Breast epithelium (tissue), 3 donors: ENCODE results near the gene GNB1.

Experiments
- CTCF ChIP-seq, 3 donors: fragments of 450-650 bp; IDR thresholded peaks; one replicate each; pipeline ENCODE4 v1.5.1; 2016 to 2017; ENCODE audit warnings: antibody characterized with exemption in 3 of 3, mild to moderate bottlenecking in 3 of 3, moderate library complexity in 3 of 3
- POLR2A ChIP-seq: fragments of 450-650 bp; IDR thresholded peaks from one replicate; pipeline ENCODE4 v1.6.1; 2016; ENCODE audit warnings: antibody characterized with exemption, mild to moderate bottlenecking, moderate library complexity
- POLR2AphosphoS5 ChIP-seq, 3 donors: sonication (generic); formaldehyde crosslinking; IDR thresholded peaks; one replicate each; pipeline ENCODE4 v1.6.1; 2017; ENCODE audit warnings: antibody characterized with exemption in 3 of 3

- TF ChIP-seq CTCF (IDR thresholded peaks at IDR 0.05) (no peak), POLR2A (no peak), POLR2AphosphoS5 (IDR thresholded peaks at IDR 0.05) (no peak)
Observed at GRCh38 chr1:1793481-1794244, 97.2 kb downstream of the GNB1 start.
